GM18861 (cell line): ENCODE measurements around the gene TNRC6A.

Experiments used
- ATAC-seq: cut with Tn5 transposase; IDR thresholded peaks from one replicate; pipeline ENCODE4 v1.9.1; 2021; ENCODE audit not compliant: unreplicated experiment

Gene TNRC6A

DNA sequence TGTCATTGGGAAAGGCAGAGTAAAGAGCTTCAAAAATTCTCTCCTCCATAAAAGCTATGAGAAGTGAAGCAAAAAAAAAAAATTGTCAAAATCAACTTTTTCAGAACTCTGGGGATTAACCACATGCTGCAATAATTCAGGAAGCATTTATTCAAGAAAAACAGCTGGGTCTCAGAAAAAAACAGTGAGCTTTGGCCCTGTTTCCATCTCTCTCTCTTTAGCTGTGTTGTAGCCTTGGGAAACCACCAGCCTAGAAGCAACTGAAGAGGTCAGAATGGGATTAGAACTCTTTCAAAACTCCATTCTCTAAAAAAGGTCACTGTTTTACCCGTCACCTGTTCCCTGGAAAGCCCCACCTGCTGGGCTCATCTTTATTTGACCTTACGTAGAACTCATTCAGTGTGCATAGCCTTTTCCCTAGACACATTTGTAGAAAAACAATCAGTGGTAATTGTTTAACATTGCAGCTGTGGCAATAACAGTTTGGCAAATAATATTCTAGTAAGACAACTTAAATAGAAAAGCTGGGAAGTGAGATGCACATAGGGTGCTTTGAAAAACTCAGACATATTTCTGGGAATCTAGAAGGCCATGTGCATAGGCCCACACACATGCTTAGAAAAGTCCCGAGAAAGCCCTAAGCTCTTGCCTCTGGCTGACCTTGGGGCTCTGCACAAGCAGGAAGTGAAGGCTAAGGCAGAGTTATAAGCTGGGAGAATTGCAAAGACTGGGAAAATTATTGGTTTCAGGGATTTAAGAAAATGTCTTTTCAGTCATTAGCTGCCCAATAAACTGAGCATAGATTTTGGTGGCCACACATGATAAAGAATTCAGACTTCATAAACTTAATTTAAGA, 134.4 kb downstream of the TNRC6A start:
- no peak for ATAC-seq

GRCh38 chr16:24869033-24869432, 139.6 kb downstream of the TNRC6A start:
- no peak for ATAC-seq

DNA sequence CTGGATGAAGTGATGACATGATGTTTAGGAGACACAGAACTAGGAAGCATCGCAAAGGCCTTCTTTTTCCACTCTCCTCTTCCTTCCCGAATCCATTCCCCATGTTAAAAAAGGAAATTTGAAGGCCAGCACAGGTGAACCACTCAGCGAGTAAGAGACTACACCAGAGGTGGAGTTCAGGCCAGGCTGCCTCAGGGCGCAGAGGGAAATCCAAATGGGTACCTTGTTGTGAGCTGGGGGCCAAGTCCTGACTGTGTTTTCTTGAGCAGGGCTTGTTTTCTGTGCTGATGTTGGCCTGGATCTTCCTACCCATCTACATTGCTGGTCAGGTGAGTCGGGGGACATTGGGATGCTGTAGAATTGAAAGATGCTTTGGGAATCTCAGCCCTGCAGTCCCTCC, 142.4 kb downstream of the TNRC6A start:
- ATAC-seq, result no peak

DNA sequence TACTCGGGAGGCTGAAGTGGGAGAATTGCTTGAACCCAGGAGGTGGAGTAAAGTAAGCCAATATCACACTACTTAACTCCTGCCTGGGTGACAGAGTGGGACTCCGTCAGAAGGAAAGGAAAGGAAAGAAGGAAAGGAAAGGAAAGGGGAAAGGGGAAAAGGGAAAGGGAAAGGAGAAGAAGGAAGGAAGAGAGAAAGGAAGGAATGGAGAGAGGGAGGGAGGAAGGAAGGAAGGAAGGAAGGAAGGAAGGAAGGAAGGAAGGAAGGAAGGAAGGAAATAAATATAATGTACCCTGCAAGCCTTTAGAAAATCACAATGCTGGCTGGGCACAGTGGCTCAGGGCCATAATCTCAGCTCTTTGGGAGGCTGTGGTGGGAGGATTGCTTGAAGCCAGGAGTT, 143.6 kb downstream of the TNRC6A start:
- ATAC-seq, result no peak

GRCh38 chr16:24875466-24875865, 146.0 kb downstream of the TNRC6A start:
- ATAC-seq, result no peak
